Measurements from ENCODE around the gene MTCL1. TPM values are rescaled to one million over a fixed set of nuclear protein-coding genes. Genes with fewer than 3 reads are reported as not detected.

MTCL1 gene
- total RNA-seq, 1 experiment from 2014 or later: 22.7 TPM

DNA sequence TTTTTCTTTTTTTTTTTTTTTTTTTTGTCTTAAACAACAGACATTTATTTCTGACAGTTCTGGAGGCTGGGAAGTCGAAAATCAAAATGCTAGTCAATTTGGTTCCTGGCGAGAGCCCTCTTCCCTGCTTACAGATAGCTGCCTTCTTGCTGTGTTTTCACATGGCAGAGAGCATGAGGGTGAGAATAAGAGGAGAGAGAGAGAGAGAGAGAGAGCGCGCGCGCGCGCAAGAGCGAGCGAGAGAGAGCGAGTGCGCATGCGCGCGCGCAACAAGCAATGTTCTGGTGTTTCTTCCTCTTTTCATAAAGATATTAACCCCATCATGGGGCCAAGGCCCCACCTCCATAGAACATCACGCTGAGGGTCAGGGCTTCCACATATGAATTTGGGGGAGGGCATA lies 20.9 kb downstream of the MTCL1 start:
- H4K20me1 ChIP-seq (ENCODE audit: insufficient read depth): no peaks in the 10 kb centered on the region
- H3K9ac ChIP-seq (ENCODE audit: low read length): no peak overlapping the region
- no peak overlapping the region for H3K4me3 ChIP-seq (replicated peaks in 1 of 2; ENCODE audit: low read depth in 1 of 2, low read length in 2 of 2)
- no peaks in the 10 kb centered on the region for H3K27me3 ChIP-seq (ENCODE audit: insufficient read depth, low read length)
- peaks cover 0 to 4% of the 10 kb centered on the region in 2 experiments; a peak in 1 of 4 replicates for H3K36me3 ChIP-seq (ENCODE audit: control insufficient read depth in 1 of 2, insufficient read depth in 2 of 2, low read length in 2 of 2)
- peaks cover 10% of the 10 kb centered on the region for H3K79me2 ChIP-seq (ENCODE audit: insufficient read depth, low read length)
- ChIA-PET POLR2A (no interaction called here), CTCF (no interaction called here), RAD21 (ENCODE audit: low non-redundant PET in 1 of 2, low total read pairs in 2 of 2, uncharacterized antibody in 2 of 2, unreplicated experiment in 2 of 2) (no interaction called here)
- intact Hi-C loops (cut with micrococcal nuclease): no loop called here
- TF ChIP-seq FOSL1 (IDR thresholded peaks at IDR 0.05; ENCODE audit: low read depth): no peak
- TF ChIP-seq, protein P1, sequence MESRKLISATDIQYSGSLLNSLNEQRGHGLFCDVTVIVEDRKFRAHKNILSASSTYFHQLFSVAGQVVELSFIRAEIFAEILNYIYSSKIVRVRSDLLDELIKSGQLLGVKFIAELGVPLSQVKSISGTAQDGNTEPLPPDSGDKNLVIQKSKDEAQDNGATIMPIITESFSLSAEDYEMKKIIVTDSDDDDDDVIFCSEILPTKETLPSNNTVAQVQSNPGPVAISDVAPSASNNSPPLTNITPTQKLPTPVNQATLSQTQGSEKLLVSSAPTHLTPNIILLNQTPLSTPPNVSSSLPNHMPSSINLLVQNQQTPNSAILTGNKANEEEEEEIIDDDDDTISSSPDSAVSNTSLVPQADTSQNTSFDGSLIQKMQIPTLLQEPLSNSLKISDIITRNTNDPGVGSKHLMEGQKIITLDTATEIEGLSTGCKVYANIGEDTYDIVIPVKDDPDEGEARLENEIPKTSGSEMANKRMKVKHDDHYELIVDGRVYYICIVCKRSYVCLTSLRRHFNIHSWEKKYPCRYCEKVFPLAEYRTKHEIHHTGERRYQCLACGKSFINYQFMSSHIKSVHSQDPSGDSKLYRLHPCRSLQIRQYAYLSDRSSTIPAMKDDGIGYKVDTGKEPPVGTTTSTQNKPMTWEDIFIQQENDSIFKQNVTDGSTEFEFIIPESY (IDR thresholded peaks at IDR 0.05; ENCODE audit: extremely low read depth, insufficient replicate concordance, low read length): no peak
- TF ChIP-seq, protein P2, sequence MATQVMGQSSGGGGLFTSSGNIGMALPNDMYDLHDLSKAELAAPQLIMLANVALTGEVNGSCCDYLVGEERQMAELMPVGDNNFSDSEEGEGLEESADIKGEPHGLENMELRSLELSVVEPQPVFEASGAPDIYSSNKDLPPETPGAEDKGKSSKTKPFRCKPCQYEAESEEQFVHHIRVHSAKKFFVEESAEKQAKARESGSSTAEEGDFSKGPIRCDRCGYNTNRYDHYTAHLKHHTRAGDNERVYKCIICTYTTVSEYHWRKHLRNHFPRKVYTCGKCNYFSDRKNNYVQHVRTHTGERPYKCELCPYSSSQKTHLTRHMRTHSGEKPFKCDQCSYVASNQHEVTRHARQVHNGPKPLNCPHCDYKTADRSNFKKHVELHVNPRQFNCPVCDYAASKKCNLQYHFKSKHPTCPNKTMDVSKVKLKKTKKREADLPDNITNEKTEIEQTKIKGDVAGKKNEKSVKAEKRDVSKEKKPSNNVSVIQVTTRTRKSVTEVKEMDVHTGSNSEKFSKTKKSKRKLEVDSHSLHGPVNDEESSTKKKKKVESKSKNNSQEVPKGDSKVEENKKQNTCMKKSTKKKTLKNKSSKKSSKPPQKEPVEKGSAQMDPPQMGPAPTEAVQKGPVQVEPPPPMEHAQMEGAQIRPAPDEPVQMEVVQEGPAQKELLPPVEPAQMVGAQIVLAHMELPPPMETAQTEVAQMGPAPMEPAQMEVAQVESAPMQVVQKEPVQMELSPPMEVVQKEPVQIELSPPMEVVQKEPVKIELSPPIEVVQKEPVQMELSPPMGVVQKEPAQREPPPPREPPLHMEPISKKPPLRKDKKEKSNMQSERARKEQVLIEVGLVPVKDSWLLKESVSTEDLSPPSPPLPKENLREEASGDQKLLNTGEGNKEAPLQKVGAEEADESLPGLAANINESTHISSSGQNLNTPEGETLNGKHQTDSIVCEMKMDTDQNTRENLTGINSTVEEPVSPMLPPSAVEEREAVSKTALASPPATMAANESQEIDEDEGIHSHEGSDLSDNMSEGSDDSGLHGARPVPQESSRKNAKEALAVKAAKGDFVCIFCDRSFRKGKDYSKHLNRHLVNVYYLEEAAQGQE (IDR thresholded peaks at IDR 0.05; ENCODE audit: low read depth): no peak
- no peak for TF ChIP-seq EGR1 (IDR thresholded peaks at IDR 0.05; ENCODE audit: low read depth)
- TF ChIP-seq, protein P3, sequence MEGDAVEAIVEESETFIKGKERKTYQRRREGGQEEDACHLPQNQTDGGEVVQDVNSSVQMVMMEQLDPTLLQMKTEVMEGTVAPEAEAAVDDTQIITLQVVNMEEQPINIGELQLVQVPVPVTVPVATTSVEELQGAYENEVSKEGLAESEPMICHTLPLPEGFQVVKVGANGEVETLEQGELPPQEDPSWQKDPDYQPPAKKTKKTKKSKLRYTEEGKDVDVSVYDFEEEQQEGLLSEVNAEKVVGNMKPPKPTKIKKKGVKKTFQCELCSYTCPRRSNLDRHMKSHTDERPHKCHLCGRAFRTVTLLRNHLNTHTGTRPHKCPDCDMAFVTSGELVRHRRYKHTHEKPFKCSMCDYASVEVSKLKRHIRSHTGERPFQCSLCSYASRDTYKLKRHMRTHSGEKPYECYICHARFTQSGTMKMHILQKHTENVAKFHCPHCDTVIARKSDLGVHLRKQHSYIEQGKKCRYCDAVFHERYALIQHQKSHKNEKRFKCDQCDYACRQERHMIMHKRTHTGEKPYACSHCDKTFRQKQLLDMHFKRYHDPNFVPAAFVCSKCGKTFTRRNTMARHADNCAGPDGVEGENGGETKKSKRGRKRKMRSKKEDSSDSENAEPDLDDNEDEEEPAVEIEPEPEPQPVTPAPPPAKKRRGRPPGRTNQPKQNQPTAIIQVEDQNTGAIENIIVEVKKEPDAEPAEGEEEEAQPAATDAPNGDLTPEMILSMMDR (IDR thresholded peaks at IDR 0.05 in 2 of 3, conservative IDR thresholded peaks at IDR 0.05 in 1 of 3; ENCODE audit: borderline replicate concordance in 1 of 3, insufficient read depth in 1 of 3, low read depth in 2 of 3, low read length in 2 of 3): no peak
- no peak for TF ChIP-seq RAD21 (IDR thresholded peaks at IDR 0.05; ENCODE audit: low read depth)
- TF ChIP-seq, protein P4, sequence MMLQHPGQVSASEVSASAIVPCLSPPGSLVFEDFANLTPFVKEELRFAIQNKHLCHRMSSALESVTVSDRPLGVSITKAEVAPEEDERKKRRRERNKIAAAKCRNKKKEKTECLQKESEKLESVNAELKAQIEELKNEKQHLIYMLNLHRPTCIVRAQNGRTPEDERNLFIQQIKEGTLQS (IDR thresholded peaks at IDR 0.05): no peak
- TF ChIP-seq, protein P5, sequence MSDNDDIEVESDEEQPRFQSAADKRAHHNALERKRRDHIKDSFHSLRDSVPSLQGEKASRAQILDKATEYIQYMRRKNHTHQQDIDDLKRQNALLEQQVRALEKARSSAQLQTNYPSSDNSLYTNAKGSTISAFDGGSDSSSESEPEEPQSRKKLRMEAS (IDR thresholded peaks at IDR 0.05): no peak
- no peak for TF ChIP-seq SIN3A (IDR thresholded peaks at IDR 0.05; ENCODE audit: low read depth)
- H3K9me3 ChIP-seq (ENCODE audit: control insufficient read depth in 1 of 2, insufficient read depth in 1 of 2, low read depth in 1 of 2, low read length in 2 of 2): no peaks in the 10 kb centered on the region
- no TSS peak for BruUV-seq (replicated peaks)
- H3K27ac ChIP-seq (ENCODE audit: low read depth, low read length): no peak overlapping the region
- DNase-seq (ENCODE audit: low read depth, low spot score): no peak
- H3K4me2 ChIP-seq (ENCODE audit: low read length): no peak overlapping the region
- no peak overlapping the region for H2AFZ ChIP-seq (ENCODE audit: low read depth, low read length, poor library complexity, severe bottlenecking)
- H3K4me1 ChIP-seq (ENCODE audit: control insufficient read depth in 1 of 2, insufficient read depth in 2 of 2, low read length in 2 of 2): peaks cover 35 to 39% of the 10 kb centered on the region in 2 experiments
- no peaks in the 10 kb centered on the region for H3K9me2 ChIP-seq (ENCODE audit: insufficient read depth)
- no peak for ATAC-seq

Data from HCT116 (cell line).